GM12874 (cell line): ENCODE data around the gene CRTC1.

ENCODE experiments used
- TF ChIP-seq, protein P1 (sequence below): IDR thresholded peaks from 2 replicates; pipeline ENCODE4 v1.5.1; 2011; ENCODE audit warnings: low read depth, mild to moderate bottlenecking, control low read depth, low read length, moderate library complexity; ENCODE audit not compliant: insufficient read depth

Gene CRTC1

DNA sequence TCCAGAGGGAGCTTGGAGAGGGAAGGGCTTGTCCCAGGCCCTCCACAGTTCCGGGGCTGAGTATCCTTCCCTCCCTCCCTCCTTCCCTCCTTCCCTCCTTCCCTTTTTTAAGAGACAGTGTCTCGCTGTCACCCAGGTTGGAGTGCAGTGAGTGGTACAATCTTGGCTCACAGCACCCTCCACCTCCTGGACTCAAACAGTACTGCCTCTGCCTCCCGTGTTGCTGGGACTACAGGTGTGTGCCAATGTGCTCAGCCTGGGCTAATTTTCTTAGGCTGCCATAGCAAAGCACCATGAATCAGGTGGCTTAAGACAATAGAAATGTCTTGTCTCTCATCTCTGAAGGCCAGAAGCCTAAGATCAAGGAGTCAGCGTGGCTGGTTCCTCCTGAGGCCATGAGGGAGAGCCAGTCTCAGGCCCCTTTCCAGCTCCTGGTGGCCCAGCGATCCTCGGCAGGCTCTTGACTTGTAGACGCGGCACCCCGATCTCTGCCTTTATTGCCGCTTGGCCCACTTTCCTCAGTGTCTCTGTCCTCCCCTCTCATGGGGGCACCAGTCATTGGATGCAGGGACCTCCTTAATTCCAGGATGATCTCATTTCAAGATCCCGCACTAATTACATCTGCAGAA lies 47.5 kb downstream of the CRTC1 start:
- TF ChIP-seq, protein P1, sequence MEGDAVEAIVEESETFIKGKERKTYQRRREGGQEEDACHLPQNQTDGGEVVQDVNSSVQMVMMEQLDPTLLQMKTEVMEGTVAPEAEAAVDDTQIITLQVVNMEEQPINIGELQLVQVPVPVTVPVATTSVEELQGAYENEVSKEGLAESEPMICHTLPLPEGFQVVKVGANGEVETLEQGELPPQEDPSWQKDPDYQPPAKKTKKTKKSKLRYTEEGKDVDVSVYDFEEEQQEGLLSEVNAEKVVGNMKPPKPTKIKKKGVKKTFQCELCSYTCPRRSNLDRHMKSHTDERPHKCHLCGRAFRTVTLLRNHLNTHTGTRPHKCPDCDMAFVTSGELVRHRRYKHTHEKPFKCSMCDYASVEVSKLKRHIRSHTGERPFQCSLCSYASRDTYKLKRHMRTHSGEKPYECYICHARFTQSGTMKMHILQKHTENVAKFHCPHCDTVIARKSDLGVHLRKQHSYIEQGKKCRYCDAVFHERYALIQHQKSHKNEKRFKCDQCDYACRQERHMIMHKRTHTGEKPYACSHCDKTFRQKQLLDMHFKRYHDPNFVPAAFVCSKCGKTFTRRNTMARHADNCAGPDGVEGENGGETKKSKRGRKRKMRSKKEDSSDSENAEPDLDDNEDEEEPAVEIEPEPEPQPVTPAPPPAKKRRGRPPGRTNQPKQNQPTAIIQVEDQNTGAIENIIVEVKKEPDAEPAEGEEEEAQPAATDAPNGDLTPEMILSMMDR, result no peak

DNA sequence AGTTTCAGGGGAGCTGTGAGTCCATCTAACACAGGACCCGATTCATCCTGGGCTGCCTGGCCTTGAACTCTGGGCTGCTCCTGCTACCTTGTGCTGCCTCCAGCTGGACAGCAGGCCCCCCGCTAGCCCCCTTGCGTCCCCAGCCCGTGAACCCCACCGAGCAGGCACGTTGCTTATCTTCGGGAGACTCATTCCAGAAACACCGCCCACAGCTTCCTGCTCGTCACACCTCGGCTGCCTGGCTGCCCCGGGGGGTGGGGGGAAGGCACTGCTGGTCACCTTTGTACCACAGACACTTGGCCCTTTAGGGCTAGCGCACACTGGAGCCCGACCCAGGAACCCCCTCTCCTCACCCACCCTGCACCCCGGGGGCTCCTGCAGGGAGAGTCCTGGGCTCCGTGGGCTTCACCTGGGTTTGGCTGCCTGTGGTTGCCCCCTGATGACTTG lies 48.1 kb downstream of the CRTC1 start:
- TF ChIP-seq, protein P1, result no peak

DNA sequence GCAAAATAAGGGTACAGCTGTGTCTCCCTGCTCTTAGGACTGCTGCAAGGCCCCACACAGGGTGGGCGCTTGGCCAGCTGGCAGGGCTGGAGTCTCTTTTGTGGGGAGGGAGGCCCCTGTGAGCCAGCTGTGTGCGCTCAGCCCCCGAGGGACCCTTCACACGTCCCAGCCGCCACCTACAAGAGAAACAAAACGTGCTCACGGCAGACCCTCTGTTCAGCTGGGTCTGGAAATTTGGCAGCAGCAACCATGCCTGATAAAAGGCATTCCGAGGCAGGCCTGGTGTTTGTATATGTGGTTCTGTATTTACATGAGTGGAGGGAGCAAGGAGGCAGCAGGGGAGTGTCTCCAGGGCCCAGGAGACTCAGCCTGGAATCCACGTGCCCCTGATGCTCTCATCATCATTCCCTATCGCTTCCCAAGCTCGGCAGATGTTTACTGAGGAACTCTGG lies 49.7 kb downstream of the CRTC1 start:
- TF ChIP-seq, protein P1, result no peak

DNA sequence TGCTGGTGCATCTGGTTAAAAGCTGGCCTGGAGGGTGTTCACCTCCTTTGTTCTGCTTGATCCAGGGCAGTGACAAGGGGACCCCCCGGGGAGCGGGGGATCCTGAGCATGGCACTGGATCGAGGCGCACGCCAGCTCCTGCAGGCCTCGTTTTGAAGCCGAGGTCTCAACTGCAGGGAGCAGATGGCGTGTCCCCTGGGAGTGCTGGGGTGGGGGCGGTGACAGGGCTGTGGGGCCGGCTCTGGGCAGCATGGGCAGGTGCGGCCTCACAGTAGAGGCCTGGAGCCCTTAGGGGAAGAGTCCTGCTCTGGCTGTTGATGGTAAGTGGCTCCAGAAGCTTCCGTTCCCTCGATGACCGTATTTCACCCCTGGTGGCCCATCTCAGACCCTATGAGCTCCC lies 51.8 kb downstream of the CRTC1 start:
- TF ChIP-seq, protein P1, result no peak

DNA sequence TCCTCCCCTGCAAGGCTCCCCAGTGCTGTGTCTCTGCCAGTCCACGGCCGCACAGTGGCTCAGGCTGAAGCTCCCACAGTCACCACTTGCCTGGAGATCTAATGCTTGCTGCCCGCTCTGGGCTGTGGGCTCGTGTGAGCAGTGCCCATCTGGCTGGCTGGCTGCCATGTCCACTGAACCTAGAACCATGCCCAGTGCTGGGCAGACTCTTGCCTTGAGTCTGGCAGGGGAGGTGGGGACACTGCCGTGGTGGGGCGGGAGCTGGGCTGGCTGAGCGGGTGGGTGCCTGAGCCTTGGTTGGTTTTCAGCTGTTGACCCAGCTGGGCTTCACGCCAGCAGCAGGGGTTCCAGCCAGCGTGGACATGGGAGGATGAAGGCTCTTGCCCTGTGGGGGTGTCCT lies 52.3 kb downstream of the CRTC1 start:
- TF ChIP-seq, protein P1, result no peak

DNA sequence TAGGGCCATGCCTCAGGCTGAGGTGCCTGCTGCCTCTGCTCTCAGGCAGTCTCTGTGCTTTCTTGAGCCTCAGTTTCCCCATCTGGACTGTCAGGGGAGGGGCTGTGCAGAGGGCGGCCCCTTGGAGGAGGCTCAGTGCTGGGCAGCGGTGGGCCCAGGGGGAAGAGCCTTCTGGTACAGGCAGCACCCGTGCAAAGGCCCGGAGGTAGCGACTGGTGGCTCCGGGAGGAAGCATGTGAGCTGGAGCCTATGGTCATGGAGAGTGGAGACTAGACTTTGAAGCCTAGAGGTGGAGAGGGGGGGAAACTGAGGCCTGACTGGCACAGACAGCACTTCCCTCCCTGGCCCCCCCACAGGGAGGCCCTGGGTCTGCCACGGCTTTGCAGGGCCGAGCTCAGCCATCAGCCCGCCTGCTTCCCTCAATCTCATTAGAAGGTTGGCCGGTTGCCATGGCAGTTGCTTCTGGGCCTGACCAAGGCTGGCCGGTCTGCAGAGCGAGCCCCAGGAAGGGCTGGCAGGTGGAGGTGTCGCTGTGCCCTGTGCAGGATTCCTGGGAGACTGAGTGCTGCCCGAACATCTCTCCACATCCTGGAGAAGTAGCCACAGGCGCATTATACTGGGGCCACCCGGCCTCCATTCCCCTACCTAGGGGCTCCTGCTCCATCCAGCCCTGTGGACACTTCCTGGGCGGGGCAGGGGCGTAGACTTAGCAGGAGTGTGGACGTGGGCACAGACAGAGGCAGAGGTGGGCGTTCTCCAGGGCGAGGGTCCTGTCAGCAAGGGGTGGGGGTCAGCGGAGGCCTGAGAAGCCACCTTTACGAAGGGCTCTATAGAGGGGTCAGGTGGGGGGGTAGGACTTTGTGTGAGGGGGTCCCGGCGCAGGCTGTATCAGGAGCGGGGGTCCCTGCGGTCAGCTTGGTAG lies 53.2 kb downstream of the CRTC1 start:
- TF ChIP-seq, protein P1, result no peak

DNA sequence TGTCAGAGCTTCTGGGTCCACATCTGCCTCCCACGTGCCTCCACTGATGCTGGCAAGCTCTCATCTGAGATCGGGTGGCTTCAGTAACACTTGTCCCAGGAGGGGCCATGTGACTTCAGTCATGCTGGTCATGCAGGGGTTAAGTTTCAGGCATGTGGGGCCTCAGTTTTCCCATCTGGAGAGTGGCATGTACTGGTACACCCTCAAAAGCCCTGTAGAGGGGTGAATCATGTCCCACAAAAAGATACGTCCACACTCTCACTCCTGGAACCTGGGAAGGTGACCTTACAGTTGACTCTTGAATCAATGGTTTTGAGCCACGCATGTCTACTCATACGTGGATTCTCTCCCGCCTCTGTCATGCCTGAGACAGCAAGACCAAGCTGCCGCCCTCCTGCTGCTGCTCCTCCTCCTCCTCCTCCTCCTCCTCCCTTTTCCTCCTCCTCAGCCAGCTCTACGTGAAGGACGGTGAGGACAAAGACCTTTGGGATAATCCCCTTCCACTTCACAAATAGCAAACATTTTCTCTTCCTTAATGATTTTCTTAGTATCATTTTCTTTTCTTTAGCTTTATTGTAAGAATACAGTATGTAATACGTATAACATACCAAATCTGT lies 54.0 kb downstream of the CRTC1 start:
- TF ChIP-seq, protein P1, result no peak
